HCT116 (cell line): ENCODE results near the gene TMEM134. TPM values are rescaled to one million over a fixed set of nuclear protein-coding genes. Genes with fewer than 3 reads are reported as not detected.

Experiments
- ATAC-seq: fragments of 200-7000 bp; cut with Tn5 transposase; 2 replicates; pipeline ENCODE4 v1.9.1; 2020; ENCODE audit warnings: mild to moderate bottlenecking, moderate library complexity
- BruUV-seq: library from RNA; stranded (reverse); fragments of 400-500 nt; replicated peaks from 2 replicates; lab custom pipeline; 2021; lab: Mats Ljungman, UMichigan
- CTCF ChIA-PET: fragments of 300-600 bp; sonication (Branson Sonifier 250); formaldehyde crosslinking; loops from one replicate; lab custom pipeline; 2021; ENCODE audit warnings: antibody characterized with exemption; lab: Charles Lee
- POLR2A ChIA-PET: fragments of 300-600, 350-600 bp; sonication (Branson Sonifier 250); formaldehyde crosslinking; loops from one replicate; lab custom pipeline; 2021; ENCODE audit warnings: antibody characterized with exemption; lab: Charles Lee
- RAD21 ChIA-PET, 2 experiments: fragments of 300-600 bp; sonication (Branson Sonifier 250); formaldehyde crosslinking; loops; one replicate each; lab custom pipeline; 2023; ENCODE audit warnings: low total read pairs in 2 of 2; ENCODE audit not compliant: uncharacterized antibody in 2 of 2, unreplicated experiment in 2 of 2, low non-redundant PET in 1 of 2; lab: Charles Lee
- DNase-seq: peaks from one replicate; pipeline ENCODE4 v3.0.0-alpha.2; 2010; ENCODE audit warnings: low read depth, low spot score
- H2AFZ ChIP-seq: fragments of 200-600 bp; shearing (Covaris generic), sonication (generic); 2 replicates; pipeline ENCODE4 v1.6.1; 2017; ENCODE audit warnings: low read depth, mixed run types, mixed read lengths, antibody characterized with exemption, low read length; ENCODE audit not compliant: poor library complexity, severe bottlenecking
- H3K27ac ChIP-seq: 2 replicates; pipeline ENCODE4 v1.5.1; 2012; ENCODE audit warnings: low read depth, low read length
- H3K27me3 ChIP-seq: fragments of 200-600 bp; sonication (generic); 2 replicates; pipeline ENCODE4 v1.6.1; 2016; ENCODE audit warnings: mixed run types, low read length, mixed read lengths; ENCODE audit not compliant: insufficient read depth
- H3K36me3 ChIP-seq, 2 experiments: fragments of 200-500 bp in 1 of 2; fragments of 200-600 bp in 1 of 2; sonication (Bioruptor generic) in 1 of 2; sonication (generic) in 1 of 2; 2 replicates each; pipeline versions ENCODE4 v1.5.1 to v1.6.1; 2014 to 2016; ENCODE audit warnings: low read length in 2 of 2, inconsistent platforms in 1 of 2, mixed read lengths in 1 of 2, mixed run types in 1 of 2; ENCODE audit not compliant: insufficient read depth in 2 of 2, control insufficient read depth in 1 of 2
- H3K4me1 ChIP-seq, 2 experiments: fragments of 200-600 bp in 1 of 2; sonication (generic) in 1 of 2; 2 replicates each; pipeline versions ENCODE4 v1.5.1 to v1.6.1; 2012 to 2017; ENCODE audit warnings: low read length in 2 of 2, inconsistent platforms in 1 of 2, mild to moderate bottlenecking in 1 of 2, mixed read lengths in 1 of 2, mixed run types in 1 of 2, moderate library complexity in 1 of 2; ENCODE audit not compliant: insufficient read depth in 2 of 2, control insufficient read depth in 1 of 2
- H3K4me2 ChIP-seq: fragments of 200-600 bp; sonication (generic); 2 replicates; pipeline ENCODE4 v1.6.1; 2017; ENCODE audit warnings: mixed run types, low read length, mixed read lengths
- H3K4me3 ChIP-seq, 2 experiments: fragments of 200-600 bp in 1 of 2; sonication (generic) in 1 of 2; replicated peaks in 1 of 2; 2 replicates each; pipeline ENCODE4 v1.5.1; 2011 to 2016; ENCODE audit warnings: low read length in 2 of 2, control low read depth in 1 of 2, low read depth in 1 of 2, mild to moderate bottlenecking in 1 of 2, mixed read lengths in 1 of 2, mixed run types in 1 of 2
- H3K79me2 ChIP-seq: fragments of 200-600 bp; sonication (generic); 2 replicates; pipeline ENCODE4 v1.6.1; 2017; ENCODE audit warnings: mild to moderate bottlenecking, mixed run types, low read length, moderate library complexity, mixed read lengths; ENCODE audit not compliant: insufficient read depth
- H3K9ac ChIP-seq: fragments of 200-600 bp; sonication (generic); 2 replicates; pipeline ENCODE4 v1.6.1; 2016; ENCODE audit warnings: low read length, mixed read lengths
- H3K9me2 ChIP-seq: fragments of 200-600 bp; sonication (generic), shearing (Covaris generic); 2 replicates; pipeline ENCODE4 v1.6.1; 2017; ENCODE audit warnings: mixed run types, mild to moderate bottlenecking, moderate library complexity; ENCODE audit not compliant: insufficient read depth
- H3K9me3 ChIP-seq, 2 experiments: fragments of 200-500 bp in 1 of 2; fragments of 200-600 bp in 1 of 2; sonication (Bioruptor generic) in 1 of 2; sonication (generic) in 1 of 2; 2 replicates each; pipeline ENCODE4 v1.6.1; 2014 to 2017; ENCODE audit warnings: low read length in 2 of 2, mixed read lengths in 2 of 2, inconsistent platforms in 1 of 2, low read depth in 1 of 2, mild to moderate bottlenecking in 1 of 2, mixed run types in 1 of 2, moderate library complexity in 1 of 2; ENCODE audit not compliant: control insufficient read depth in 1 of 2, insufficient read depth in 1 of 2
- H4K20me1 ChIP-seq: fragments of 200-600 bp; sonication (generic), shearing (Covaris generic); 2 replicates; pipeline ENCODE4 v1.6.1; 2017; ENCODE audit warnings: mixed run types, mild to moderate bottlenecking, moderate library complexity; ENCODE audit not compliant: insufficient read depth
- ATF3 ChIP-seq: IDR thresholded peaks from 2 replicates; pipeline ENCODE4 v1.6.1; 2012
- CEBPB ChIP-seq: IDR thresholded peaks from 2 replicates; pipeline ENCODE4 v1.6.1; 2012; ENCODE audit warnings: low read depth
- EGR1 ChIP-seq: IDR thresholded peaks from 2 replicates; pipeline ENCODE4 v1.6.1; 2012; ENCODE audit warnings: low read depth
- MAX ChIP-seq: IDR thresholded peaks from 2 replicates; pipeline ENCODE4 v1.6.1; 2012
- POLR2AphosphoS5 ChIP-seq: IDR thresholded peaks from 2 replicates; pipeline ENCODE4 v1.6.1; 2011; ENCODE audit warnings: mild to moderate bottlenecking, low read depth, low read length, moderate library complexity
- REST ChIP-seq: IDR thresholded peaks from 2 replicates; pipeline ENCODE4 v1.6.1; 2012; ENCODE audit warnings: low read depth
- YY1 ChIP-seq: IDR thresholded peaks from 2 replicates; pipeline ENCODE4 v1.6.1; 2011; ENCODE audit warnings: low read length, low read depth, moderate library complexity, mild to moderate bottlenecking; ENCODE audit not compliant: insufficient replicate concordance; ENCODE audit errors: extremely low read depth
- ZFX ChIP-seq: fragments of 450-650 bp; IDR thresholded peaks from 2 replicates; pipeline ENCODE4 v1.6.1; 2017
- ZNF274 ChIP-seq: fragments of 200-500 bp; sonication (Bioruptor generic); IDR thresholded peaks from 2 replicates; pipeline ENCODE4 v1.6.1; 2014; ENCODE audit warnings: mild to moderate bottlenecking, low read depth, low read length, inconsistent platforms
- intact Hi-C: fragments of 100-400 bp; cut with micrococcal nuclease; formaldehyde crosslinking; loops from 2 replicates; pipeline ENCODE4 v1.10.0; 2022
- total RNA-seq: library from RNA; stranded (reverse); gene quantifications from one replicate; pipeline ENCODE4 v1.2.1, GENCODE V29; 2021; ENCODE audit not compliant: unreplicated experiment

TMEM134 gene
- total RNA-seq, 1 experiment from 2014 or later = 44.2 TPM

GRCh38 chr11:67504950-67505581 is 36.0 kb upstream of the TMEM134 start, which contains the start of gene PITPNM1:
Gene PITPNM1, minus strand, starts transcription at chr11:67505363. Its CDS starts 1,183 bp downstream, at chr11:67504180.
- Histone ChIP-seq H3K79me2 (peaks cover 29% of the 10 kb centered on the region), H3K9me2 (no peaks in the 10 kb centered on the region), H3K36me3 (peaks cover 8 to 10% of the 10 kb centered on the region in 2 experiments; a peak in 3 of 4 replicates), H3K27me3 (no peaks in the 10 kb centered on the region), H3K27ac (peak within 1 kb of the TSS; percentile 93), H3K4me2 (peak within 1 kb of the TSS; percentile 88), H2AFZ (no peak within 1 kb of the TSS), H3K9ac (peak within 1 kb of the TSS; percentile 95), H3K9me3 (no peaks in the 10 kb centered on the region), H3K4me3 (peak within 1 kb of the TSS; percentile 91 to 98), H4K20me1 (no peaks in the 10 kb centered on the region), H3K4me1 (peaks cover 31 to 43% of the 10 kb centered on the region in 2 experiments)
- RAD21 ChIA-PET = interaction anchor here in 1 of 2 experiments (0.6 kb wide), 1 partner anchor 78 kb away, joined by 4 read pairs; the partner anchor contains the start of gene GSTP1
- DNase-seq = no peak
- intact Hi-C loops = loop anchor here (5.0 kb wide), 1 partner anchor 78 kb away; the partner anchor contains the start of gene RPS6KB2
- peak; percentile 23 for ATAC-seq
- no TSS peak for BruUV-seq
- POLR2A ChIA-PET = no interaction called here
- TF ChIP-seq POLR2AphosphoS5 (peak; percentile 75), ZFX (peak; percentile 56), YY1 (no peak)
- CTCF ChIA-PET = interaction anchor here (1.2 to 2.4 kb wide), 2 partner anchors 84 to 104 kb away, joined by 3 to 11 read pairs; partner anchors contain the start of gene PPP1CA

- H2AFZ ChIP-seq = no peak overlapping the region
- peak overlapping the region; percentile 93 for H3K27ac ChIP-seq
- TF ChIP-seq ATF3 (no peak), ZNF274 (no peak), MAX (no peak), CEBPB (no peak), EGR1 (no peak), REST (no peak), POLR2AphosphoS5 (no peak)
Observed at GRCh38 chr11:67504005-67504949, 35.2 kb upstream of the TMEM134 start.

More at GRCh38 chr11:67504005-67504949, 35.2 kb upstream of the TMEM134 start:
- ChIA-PET CTCF (interaction anchor here (2.4 kb wide), 1 partner anchor 103 kb away, joined by 11 read pairs; the partner anchor contains the start of gene PPP1CA), RAD21 (interaction anchor here in 1 of 2 experiments (0.6 kb wide), 1 partner anchor 79 kb away, joined by 4 read pairs; the partner anchor contains the start of gene GSTP1), POLR2A (no interaction called here)
- peaks cover 31 to 43% of the 10 kb centered on the region in 2 experiments for H3K4me1 ChIP-seq
- H3K9me2 ChIP-seq = no peaks in the 10 kb centered on the region
- peak overlapping the region; percentile 95 for H3K9ac ChIP-seq
- no TSS peak for BruUV-seq
- H3K79me2 ChIP-seq = peaks cover 29% of the 10 kb centered on the region
- DNase-seq = no peak
- intact Hi-C loops = no loop called here
- no peaks in the 10 kb centered on the region for H3K27me3 ChIP-seq
- peaks cover 8 to 10% of the 10 kb centered on the region in 2 experiments; a peak in 3 of 4 replicates for H3K36me3 ChIP-seq
- H3K9me3 ChIP-seq = no peaks in the 10 kb centered on the region
- no peak for ATAC-seq
- H3K4me2 ChIP-seq = peak overlapping the region; percentile 88
- H3K4me3 ChIP-seq = peak overlapping the region; percentile 91 to 98
- no peaks in the 10 kb centered on the region for H4K20me1 ChIP-seq
